Mesenchymal stem cell (in vitro differentiated cells and primary cell): ENCODE measurements around the gene ABHD17B.

Experiments used
- DNase-seq: peaks from one replicate; pipeline ENCODE4 v3.0.0-alpha.2; 2013
- H2AFZ ChIP-seq: one replicate; pipeline ENCODE4 v1.6.1; 2013; ENCODE audit warnings: low read depth, mild to moderate bottlenecking, control low read depth, inconsistent platforms, low read length, moderate library complexity
- H2AK5ac ChIP-seq: 2 replicates; pipeline ENCODE4 v1.6.1; 2013; ENCODE audit warnings: low read length, moderate library complexity, mild to moderate bottlenecking, inconsistent platforms; ENCODE audit not compliant: severe bottlenecking
- H2BK120ac ChIP-seq: one replicate; pipeline ENCODE4 v1.6.1; 2013; ENCODE audit warnings: low read depth, mild to moderate bottlenecking, inconsistent platforms, low read length, moderate library complexity
- H2BK12ac ChIP-seq, 2 experiments: one replicate each; pipeline ENCODE4 v1.6.1; 2013; ENCODE audit warnings: inconsistent platforms in 2 of 2, low read length in 2 of 2, mild to moderate bottlenecking in 2 of 2, moderate library complexity in 2 of 2, control low read depth in 1 of 2
- H2BK15ac ChIP-seq: one replicate; pipeline ENCODE4 v1.6.1; 2013; ENCODE audit warnings: mild to moderate bottlenecking, low read depth, inconsistent platforms; ENCODE audit not compliant: poor library complexity, severe bottlenecking
- H2BK5ac ChIP-seq: 2 replicates; pipeline ENCODE4 v1.6.1; 2013; ENCODE audit warnings: low read depth, mild to moderate bottlenecking, low read length, control low read depth, inconsistent platforms; ENCODE audit not compliant: poor library complexity, severe bottlenecking
- H3K14ac ChIP-seq, 2 experiments: one replicate each; pipeline ENCODE4 v1.6.1; 2013; ENCODE audit warnings: inconsistent platforms in 2 of 2, low read length in 2 of 2, control low read depth in 1 of 2, mild to moderate bottlenecking in 1 of 2, moderate library complexity in 1 of 2
- H3K18ac ChIP-seq, 2 experiments: one replicate each; pipeline ENCODE4 v1.6.1; 2013; ENCODE audit warnings: inconsistent platforms in 2 of 2, low read length in 2 of 2, control low read depth in 1 of 2, low read depth in 1 of 2, mild to moderate bottlenecking in 1 of 2
- H3K23ac ChIP-seq, 2 experiments: one replicate each; pipeline ENCODE4 v1.6.1; 2013; ENCODE audit warnings: inconsistent platforms in 2 of 2, low read length in 2 of 2, mild to moderate bottlenecking in 2 of 2, moderate library complexity in 2 of 2, control low read depth in 1 of 2
- H3K27ac ChIP-seq: 2 replicates; pipeline ENCODE4 v1.5.1; 2013; ENCODE audit warnings: mild to moderate bottlenecking, moderate library complexity, low read length, control low read depth, inconsistent platforms; ENCODE audit not compliant: poor library complexity, severe bottlenecking
- H3K27me3 ChIP-seq, 2 experiments: 2 replicates each; pipeline versions ENCODE4 v1.6.1 to v1.7.0; 2013; ENCODE audit warnings: low read length in 2 of 2, mild to moderate bottlenecking in 2 of 2, moderate library complexity in 2 of 2, control low read depth in 1 of 2, inconsistent platforms in 1 of 2; ENCODE audit not compliant: control insufficient read depth in 1 of 2, insufficient read depth in 1 of 2
- H3K36me3 ChIP-seq, 2 experiments: 2 replicates each; pipeline versions ENCODE4 v1.6.1 to v1.7.0; 2013; ENCODE audit warnings: low read length in 2 of 2, control low read depth in 1 of 2, inconsistent platforms in 1 of 2, low read depth in 1 of 2, mild to moderate bottlenecking in 1 of 2; ENCODE audit not compliant: insufficient read depth in 2 of 2, control insufficient read depth in 1 of 2
- H3K4ac ChIP-seq, 2 experiments: one replicate each; pipeline ENCODE4 v1.6.1; 2013; ENCODE audit warnings: inconsistent platforms in 2 of 2, low read length in 2 of 2, mild to moderate bottlenecking in 2 of 2, moderate library complexity in 2 of 2, control low read depth in 1 of 2, low read depth in 1 of 2
- H3K4me1 ChIP-seq: 2 replicates; pipeline ENCODE4 v1.6.1; 2013; ENCODE audit warnings: low read depth, low read length, control low read depth; ENCODE audit not compliant: control insufficient read depth, insufficient read depth
- H3K4me2 ChIP-seq: 2 replicates; pipeline ENCODE4 v1.6.1; 2013; ENCODE audit warnings: low read length, mild to moderate bottlenecking, inconsistent platforms; ENCODE audit not compliant: poor library complexity, severe bottlenecking
- H3K4me3 ChIP-seq, 2 experiments: 2 replicates each; pipeline versions ENCODE4 v1.5.1 to v1.7.0; 2013; ENCODE audit warnings: low read length in 2 of 2, mild to moderate bottlenecking in 2 of 2, control low read depth in 1 of 2, low read depth in 1 of 2; ENCODE audit not compliant: insufficient read depth in 1 of 2
- H3K79me1 ChIP-seq: replicated peaks from 2 replicates; pipeline ENCODE4 v1.6.1; 2013; ENCODE audit warnings: mild to moderate bottlenecking, control low read depth, low read length, inconsistent platforms; ENCODE audit not compliant: poor library complexity, severe bottlenecking
- H3K9ac ChIP-seq: 2 replicates; pipeline ENCODE4 v1.7.0; 2013; ENCODE audit warnings: mild to moderate bottlenecking, low read length, moderate library complexity
- H3K9me3 ChIP-seq: 2 replicates; pipeline ENCODE4 v1.7.0; 2013; ENCODE audit warnings: mild to moderate bottlenecking, low read length; ENCODE audit not compliant: control insufficient read depth
- H4K8ac ChIP-seq: one replicate; pipeline ENCODE4 v1.6.1; 2013; ENCODE audit warnings: inconsistent platforms, mild to moderate bottlenecking, low read length, moderate library complexity
- H4K91ac ChIP-seq: one replicate; pipeline ENCODE4 v1.6.1; 2013; ENCODE audit warnings: mild to moderate bottlenecking, low read length, inconsistent platforms
- WGBS: methylation state at CpG from one replicate; pipeline ENCODE4 v1.1.7; 2013; ENCODE audit warnings: mixed read lengths; 5-methylcytosine and 5-hydroxymethylcytosine counted together

The ABHD17B gene

GRCh38 chr9:71928806-71929205 is 17.8 kb upstream of the ABHD17B start:
- H3K9me3 ChIP-seq = no peaks in the 10 kb centered on the region
- no peak overlapping the region for H2BK5ac ChIP-seq
- no peaks in the 10 kb centered on the region for H3K4me1 ChIP-seq
- no peak for DNase-seq
- H3K4me2 ChIP-seq = no peak overlapping the region
- H2AFZ ChIP-seq = no peak overlapping the region
- no peak overlapping the region for H3K4me3 ChIP-seq
- no peak overlapping the region for H3K18ac ChIP-seq
- no peak overlapping the region for H2AK5ac ChIP-seq
- no peaks in the 10 kb centered on the region for H3K27me3 ChIP-seq
- WGBS = no CpG with 5 or more reads among the region's 2 CpGs
- H3K14ac ChIP-seq = no peak overlapping the region
- no peak overlapping the region for H2BK12ac ChIP-seq
- H2BK15ac ChIP-seq = no peak overlapping the region
- H3K23ac ChIP-seq = no peak overlapping the region
- peak overlapping the region; percentile 62 for H3K9ac ChIP-seq
- no peak overlapping the region for H3K27ac ChIP-seq
- peaks cover 0 to 2% of the 10 kb centered on the region in 2 experiments for H3K36me3 ChIP-seq
- H4K91ac ChIP-seq = no peak overlapping the region
- no peak overlapping the region for H2BK120ac ChIP-seq
- H4K8ac ChIP-seq = no peak overlapping the region
- peaks cover 13% of the 10 kb centered on the region for H3K79me1 ChIP-seq
- no peak overlapping the region for H3K4ac ChIP-seq

- 100% methylated on average over 1 of the region's 1 CpG for WGBS
- H3K27me3 ChIP-seq = no peaks in the 10 kb centered on the region
- H3K18ac ChIP-seq = no peak overlapping the region
- no peak overlapping the region for H3K4me3 ChIP-seq
- no peaks in the 10 kb centered on the region for H3K4me1 ChIP-seq
- no peak overlapping the region for H3K27ac ChIP-seq
- no peak overlapping the region for H2BK15ac ChIP-seq
- H3K9ac ChIP-seq = peak overlapping the region; percentile 62
- no peak for DNase-seq
- H3K79me1 ChIP-seq = peaks cover 14% of the 10 kb centered on the region
- no peak overlapping the region for H4K8ac ChIP-seq
- no peak overlapping the region for H3K4me2 ChIP-seq
- H4K91ac ChIP-seq = no peak overlapping the region
- H3K23ac ChIP-seq = no peak overlapping the region
- H2AFZ ChIP-seq = no peak overlapping the region
- H3K14ac ChIP-seq = no peak overlapping the region
- H3K9me3 ChIP-seq = no peaks in the 10 kb centered on the region
- H2BK120ac ChIP-seq = no peak overlapping the region
- H2AK5ac ChIP-seq = no peak overlapping the region
- H3K4ac ChIP-seq = no peak overlapping the region
- H2BK12ac ChIP-seq = no peak overlapping the region
- H2BK5ac ChIP-seq = no peak overlapping the region
- peaks cover 0 to 2% of the 10 kb centered on the region in 2 experiments for H3K36me3 ChIP-seq
Measured at GRCh38 chr9:71928376-71928775, 17.4 kb upstream of the ABHD17B start.

- Histone ChIP-seq H3K18ac (no peak overlapping the region), H2BK15ac (no peak overlapping the region), H3K27me3 (no peaks in the 10 kb centered on the region), H3K4me3 (no peak overlapping the region), H3K14ac (no peak overlapping the region), H3K79me1 (peaks cover 18% of the 10 kb centered on the region), H2AFZ (no peak overlapping the region), H4K8ac (no peak overlapping the region), H2AK5ac (no peak overlapping the region), H2BK120ac (no peak overlapping the region), H3K23ac (no peak overlapping the region), H4K91ac (no peak overlapping the region), H2BK12ac (no peak overlapping the region), H3K4me1 (no peaks in the 10 kb centered on the region), H3K4ac (no peak overlapping the region), H3K4me2 (no peak overlapping the region), H2BK5ac (no peak overlapping the region), H3K9ac (no peak overlapping the region), H3K27ac (no peak overlapping the region), H3K36me3 (peaks cover 0 to 10% of the 10 kb centered on the region in 2 experiments), H3K9me3 (no peaks in the 10 kb centered on the region)
- no peak for DNase-seq
Measured at GRCh38 chr9:71925834-71926233, 14.8 kb upstream of the ABHD17B start.

GRCh38 chr9:71924576-71924975 is 13.6 kb upstream of the ABHD17B start:
- Histone ChIP-seq H3K9ac (no peak overlapping the region), H3K79me1 (peaks cover 16% of the 10 kb centered on the region), H3K4me2 (no peak overlapping the region), H2BK12ac (no peak overlapping the region), H3K4me1 (peaks cover 2% of the 10 kb centered on the region), H3K14ac (no peak overlapping the region), H4K91ac (no peak overlapping the region), H3K18ac (no peak overlapping the region), H3K36me3 (peaks cover 0 to 17% of the 10 kb centered on the region in 2 experiments), H2BK120ac (no peak overlapping the region), H3K27ac (no peak overlapping the region), H2BK5ac (no peak overlapping the region), H3K4me3 (no peak overlapping the region), H4K8ac (no peak overlapping the region), H2BK15ac (no peak overlapping the region), H2AK5ac (no peak overlapping the region), H3K27me3 (no peaks in the 10 kb centered on the region), H3K23ac (no peak overlapping the region), H2AFZ (no peak overlapping the region), H3K9me3 (no peaks in the 10 kb centered on the region), H3K4ac (no peak overlapping the region)
- no peak for DNase-seq
